Prostate gland (tissue), 2 donors: Measurements from ENCODE around the gene KCNK6. TPM values are rescaled to one million over a fixed set of nuclear protein-coding genes. Genes with fewer than 3 reads are reported as not detected.
A peak's percentile ranks its signal among the peaks of the same experiment; 100 is the strongest.
"Not testable (repeated sequence)": the region's sequence is repeated elsewhere in the genome, so short reads cannot be mapped to it uniquely, and the experiment has no call there.

ENCODE experiments used
- DNase-seq: peaks from one replicate; pipeline ENCODE4 v3.0.0-alpha.2; 2019; ENCODE audit warnings: low spot score
- H3K27ac ChIP-seq, 2 donors: fragments of 200-600 bp; sonication (generic); 2 replicates each; pipeline ENCODE4 v1.5.1; 2017 to 2019
- H3K27me3 ChIP-seq: fragments of 200-600 bp; sonication (generic); replicated peaks from 2 replicates; pipeline ENCODE4 v1.5.1; 2019; ENCODE audit not compliant: insufficient read depth
- H3K36me3 ChIP-seq, 2 donors: fragments of 200-600 bp; sonication (generic); 1 replicate in 1 of 2; 2 replicates in 1 of 2; pipeline versions ENCODE4 v1.5.1 to v1.8.1; 2017 to 2019
- H3K4me1 ChIP-seq: fragments of 200-600 bp; sonication (generic); replicated peaks from 2 replicates; pipeline ENCODE4 v1.5.1; 2019
- H3K4me3 ChIP-seq, 2 donors: fragments of 200-600 bp; sonication (generic); 2 replicates each; pipeline ENCODE4 v1.5.1; 2017 to 2019
- H3K9me3 ChIP-seq: fragments of 200-600 bp; sonication (generic); 2 replicates; pipeline ENCODE4 v1.5.1; 2017
- CTCF ChIP-seq, 4 experiments: fragments of 200-600 bp in 2 of 4; fragments of 450-650 bp in 2 of 4; sonication (generic) in 2 of 4; IDR thresholded peaks; 1 replicate in 3 of 4; 2 replicates in 1 of 4; pipeline ENCODE4 v1.5.1; 2016 to 2019; ENCODE audit warnings: antibody characterized with exemption in 4 of 4, mild to moderate bottlenecking in 2 of 4, moderate library complexity in 2 of 4
- POLR2A ChIP-seq: fragments of 450-650 bp; IDR thresholded peaks from one replicate; pipeline ENCODE4 v1.6.1; 2016; ENCODE audit warnings: antibody characterized with exemption, mild to moderate bottlenecking
- POLR2AphosphoS5 ChIP-seq: sonication (generic); formaldehyde crosslinking; IDR thresholded peaks from one replicate; pipeline ENCODE4 v1.6.1; 2017; ENCODE audit warnings: antibody characterized with exemption
- WGBS: methylation state at CpG from one replicate; pipeline ENCODE4 v1.1.5; 2018; 5-methylcytosine and 5-hydroxymethylcytosine counted together
- intact Hi-C: fragments of 100-400 bp; cut with DNase I; formaldehyde crosslinking; loops from one replicate; pipeline ENCODE4 v1.14.2; 2022
- total RNA-seq, 2 donors: library from RNA; depleted of rRNA; stranded (reverse); fragments of >200 nt; gene quantifications; one replicate each; pipeline ENCODE4 v1.1.0, GENCODE V29; 2016

KCNK6 gene
- total RNA-seq, 2 donors from 2014 or later, result 5.9 to 7.3 TPM

GRCh38 chr19:38360839-38361631, 41.4 kb downstream of the KCNK6 start:
- Histone ChIP-seq H3K27me3 (peaks cover 3% of the 10 kb centered on the region), H3K9me3 (no peaks in the 10 kb centered on the region), H3K4me1 (no peaks in the 10 kb centered on the region), H3K4me3 (peak overlapping the region; percentile 36 to 53), H3K36me3 (no peaks in the 10 kb centered on the region), H3K27ac (peak overlapping the region in 1 of 2 donors; percentile 66)
- TF ChIP-seq POLR2A (no peak), CTCF (IDR thresholded peaks at IDR 0.05) (no peak), POLR2AphosphoS5 (no peak)
- intact Hi-C loops, result no loop called here
- WGBS, result 17% methylated on average over 23 of the region's 23 CpGs
- no peak for DNase-seq

- no peaks in the 10 kb centered on the region for H3K36me3 ChIP-seq
- intact Hi-C loops, result no loop called here
- H3K4me1 ChIP-seq, result no peaks in the 10 kb centered on the region
- TF ChIP-seq POLR2A (no peak), CTCF (IDR thresholded peaks at IDR 0.05) (peak in 2 of 4 experiments; percentile 29 to 45)
- 1% methylated on average over 18 of the region's 37 CpGs for WGBS
- peaks cover 3% of the 10 kb centered on the region for H3K27me3 ChIP-seq
- peak overlapping the region; percentile 64 to 66 for H3K27ac ChIP-seq
- peak; percentile 78 for DNase-seq
- H3K9me3 ChIP-seq, result no peaks in the 10 kb centered on the region
- peak overlapping the region; percentile 36 to 53 for H3K4me3 ChIP-seq
Measured at GRCh38 chr19:38361633-38362075, 42.0 kb downstream of the KCNK6 start.

GRCh38 chr19:38362076-38362945, 42.7 kb downstream of the KCNK6 start:
- no peaks in the 10 kb centered on the region for H3K36me3 ChIP-seq
- peaks cover 3% of the 10 kb centered on the region for H3K27me3 ChIP-seq
- peak overlapping the region; percentile 64 to 66 for H3K27ac ChIP-seq
- intact Hi-C loops, result no loop called here
- peak overlapping the region; percentile 36 to 53 for H3K4me3 ChIP-seq
- 2% methylated on average over 67 of the region's 68 CpGs for WGBS
- H3K4me1 ChIP-seq, result no peaks in the 10 kb centered on the region
- H3K9me3 ChIP-seq, result no peaks in the 10 kb centered on the region
- peak; percentile 71 for DNase-seq
- TF ChIP-seq POLR2AphosphoS5, result peak; percentile 17
- TF ChIP-seq CTCF (IDR thresholded peaks at IDR 0.05), result no peak
- peak; percentile 30 for TF ChIP-seq POLR2A

GRCh38 chr19:38362946-38363688, 43.5 kb downstream of the KCNK6 start:
- H3K27me3 ChIP-seq, H3K36me3 ChIP-seq, H3K9me3 ChIP-seq, H3K4me3 ChIP-seq, H3K4me1 ChIP-seq, DNase-seq, intact Hi-C loops: not testable (repeated sequence)
- 80% methylated on average over 15 of the region's 16 CpGs for WGBS
- H3K27ac ChIP-seq, result peak overlapping the region in 1 of 2 donors; percentile 66

- no peaks in the 10 kb centered on the region for H3K4me1 ChIP-seq
- intact Hi-C loops, result no loop called here
- no peak overlapping the region for H3K4me3 ChIP-seq
- H3K36me3 ChIP-seq, result no peaks in the 10 kb centered on the region
- WGBS, result 47% methylated on average over 12 of the region's 12 CpGs
- no peak overlapping the region for H3K27ac ChIP-seq
- TF ChIP-seq POLR2AphosphoS5 (no peak), CTCF (IDR thresholded peaks at IDR 0.05) (no peak), POLR2A (no peak)
- no peaks in the 10 kb centered on the region for H3K9me3 ChIP-seq
- DNase-seq, result no peak
- H3K27me3 ChIP-seq, result no peaks in the 10 kb centered on the region
Measured at GRCh38 chr19:38367041-38367440, 47.4 kb downstream of the KCNK6 start.
